DOHH2 (cell line): ENCODE data around the gene ZDHHC1.

ENCODE experiments used
- H3F3A ChIP-seq: fragments of 200-600 bp; sonication (generic), shearing (Covaris generic); 2 replicates; pipeline ENCODE4 v1.6.0; 2016; ENCODE audit warnings: antibody characterized with exemption, mild to moderate bottlenecking; ENCODE audit not compliant: control insufficient read depth, insufficient read depth
- H3K27ac ChIP-seq: fragments of 200-600 bp; sonication (generic); 2 replicates; pipeline ENCODE4 v1.5.1; 2014; ENCODE audit warnings: low read depth, mild to moderate bottlenecking, low read length, moderate library complexity
- H3K27me3 ChIP-seq: fragments of 200-600 bp; sonication (generic); 2 replicates; pipeline ENCODE4 v1.6.1; 2014; ENCODE audit warnings: mild to moderate bottlenecking, low read length, mixed read lengths; ENCODE audit not compliant: control insufficient read depth
- H3K36me3 ChIP-seq: fragments of 200-600 bp; sonication (generic); 2 replicates; pipeline ENCODE4 v1.6.1; 2014; ENCODE audit warnings: mild to moderate bottlenecking, low read length, moderate library complexity, mixed read lengths; ENCODE audit not compliant: control insufficient read depth
- H3K4me1 ChIP-seq: fragments of 200-600 bp; sonication (generic); 2 replicates; pipeline ENCODE4 v1.6.1; 2014; ENCODE audit warnings: mild to moderate bottlenecking, low read length, mixed read lengths; ENCODE audit not compliant: control insufficient read depth
- H3K4me2 ChIP-seq: fragments of 200-600 bp; sonication (generic); 2 replicates; pipeline ENCODE4 v1.6.0; 2014; ENCODE audit warnings: mild to moderate bottlenecking, low read length, moderate library complexity
- H3K4me3 ChIP-seq: fragments of 200-600 bp; sonication (generic); 2 replicates; pipeline ENCODE4 v1.5.1; 2014; ENCODE audit warnings: mild to moderate bottlenecking, low read length, mixed read lengths
- H3K79me2 ChIP-seq: fragments of 200-600 bp; sonication (generic); 2 replicates; pipeline ENCODE4 v1.6.1; 2014; ENCODE audit warnings: mild to moderate bottlenecking, low read length, mixed read lengths; ENCODE audit not compliant: control insufficient read depth
- H3K9me2 ChIP-seq: fragments of 200-600 bp; sonication (generic); replicated peaks from 2 replicates; pipeline ENCODE4 v1.6.1; 2014; ENCODE audit warnings: mild to moderate bottlenecking, low read length, mixed read lengths; ENCODE audit not compliant: control insufficient read depth
- H3K9me3 ChIP-seq: fragments of 200-600 bp; sonication (generic); 2 replicates; pipeline ENCODE4 v1.6.1; 2014; ENCODE audit warnings: antibody characterized with exemption, low read length, mixed read lengths; ENCODE audit not compliant: control insufficient read depth, insufficient read depth
- H4K20me1 ChIP-seq: fragments of 200-600 bp; sonication (generic); 2 replicates; pipeline ENCODE4 v1.6.0; 2014; ENCODE audit warnings: low read depth, mild to moderate bottlenecking, antibody characterized with exemption, low read length, moderate library complexity; ENCODE audit not compliant: control insufficient read depth, insufficient read depth
- EZH2phosphoT487 ChIP-seq: fragments of 200-600 bp; sonication (generic); IDR thresholded peaks from 2 replicates; pipeline ENCODE4 v1.6.1; 2017; ENCODE audit warnings: borderline replicate concordance, mild to moderate bottlenecking, antibody characterized with exemption, low read length, moderate library complexity, mixed read lengths
- TF ChIP-seq, protein P1 (sequence below): fragments of 200-600 bp; sonication (generic); IDR thresholded peaks from one replicate; pipeline ENCODE4 v1.5.1; 2014; ENCODE audit warnings: antibody characterized with exemption, mild to moderate bottlenecking, low read depth, low read length; ENCODE audit not compliant: poor library complexity, severe bottlenecking

Gene ZDHHC1

DNA sequence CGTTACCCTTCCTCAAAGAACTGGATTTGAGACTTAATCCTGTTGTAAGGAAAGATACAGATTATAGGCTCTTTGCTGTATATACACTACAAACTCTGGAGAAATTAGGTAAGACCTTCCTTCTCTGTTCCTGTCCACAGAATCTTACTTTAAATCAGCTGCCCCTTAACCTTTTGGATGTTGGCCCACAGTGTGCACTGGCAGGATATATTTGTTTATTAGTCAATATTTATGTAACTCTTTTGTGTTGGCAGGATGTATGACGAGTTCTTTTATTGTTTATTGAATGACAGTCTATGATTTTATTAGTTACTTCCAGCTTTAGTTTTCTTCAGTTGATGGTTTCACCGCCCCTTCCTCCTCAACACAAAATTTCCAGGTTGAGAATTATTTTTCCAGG is 69.9 kb downstream of the ZDHHC1 start:
- Histone ChIP-seq H3K4me1 (no peaks in the 10 kb centered on the region), H3K4me2 (no peak overlapping the region)
- TF ChIP-seq, protein P1, sequence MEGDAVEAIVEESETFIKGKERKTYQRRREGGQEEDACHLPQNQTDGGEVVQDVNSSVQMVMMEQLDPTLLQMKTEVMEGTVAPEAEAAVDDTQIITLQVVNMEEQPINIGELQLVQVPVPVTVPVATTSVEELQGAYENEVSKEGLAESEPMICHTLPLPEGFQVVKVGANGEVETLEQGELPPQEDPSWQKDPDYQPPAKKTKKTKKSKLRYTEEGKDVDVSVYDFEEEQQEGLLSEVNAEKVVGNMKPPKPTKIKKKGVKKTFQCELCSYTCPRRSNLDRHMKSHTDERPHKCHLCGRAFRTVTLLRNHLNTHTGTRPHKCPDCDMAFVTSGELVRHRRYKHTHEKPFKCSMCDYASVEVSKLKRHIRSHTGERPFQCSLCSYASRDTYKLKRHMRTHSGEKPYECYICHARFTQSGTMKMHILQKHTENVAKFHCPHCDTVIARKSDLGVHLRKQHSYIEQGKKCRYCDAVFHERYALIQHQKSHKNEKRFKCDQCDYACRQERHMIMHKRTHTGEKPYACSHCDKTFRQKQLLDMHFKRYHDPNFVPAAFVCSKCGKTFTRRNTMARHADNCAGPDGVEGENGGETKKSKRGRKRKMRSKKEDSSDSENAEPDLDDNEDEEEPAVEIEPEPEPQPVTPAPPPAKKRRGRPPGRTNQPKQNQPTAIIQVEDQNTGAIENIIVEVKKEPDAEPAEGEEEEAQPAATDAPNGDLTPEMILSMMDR = no peak
- no peak for TF ChIP-seq EZH2phosphoT487

DNA sequence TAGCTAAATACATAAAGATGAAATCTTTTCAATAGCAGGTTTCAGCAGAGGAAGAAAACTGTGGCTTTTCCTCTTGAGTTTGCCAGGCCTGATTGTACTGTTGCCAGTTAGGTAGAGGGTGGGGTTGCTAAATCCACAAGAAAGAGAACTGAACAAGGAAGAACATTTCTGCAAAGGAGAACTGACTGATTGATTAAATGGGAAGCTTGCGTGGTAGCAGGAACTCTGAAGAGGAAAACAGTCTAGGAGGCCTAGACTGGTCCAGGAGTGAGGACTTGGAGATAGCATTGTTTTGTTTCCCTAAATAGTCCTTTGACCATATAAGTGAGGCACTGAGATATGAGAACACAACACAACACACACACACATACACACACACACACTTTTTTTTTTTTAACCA is 70.9 kb downstream of the ZDHHC1 start:
- Histone ChIP-seq H3K36me3 (no peaks in the 10 kb centered on the region), H3F3A (no peaks in the 10 kb centered on the region), H3K79me2 (no peaks in the 10 kb centered on the region), H3K9me3 (no peaks in the 10 kb centered on the region), H3K27me3 (peaks cover 24% of the 10 kb centered on the region), H4K20me1 (no peaks in the 10 kb centered on the region), H3K4me3 (no peak overlapping the region), H3K27ac (no peak overlapping the region), H3K4me2 (no peak overlapping the region), H3K4me1 (no peaks in the 10 kb centered on the region), H3K9me2 (no peaks in the 10 kb centered on the region)
- TF ChIP-seq, protein P1 = no peak
- TF ChIP-seq EZH2phosphoT487 = no peak

More for the DNA sequence above, 69.9 kb downstream of the ZDHHC1 start:
- no peaks in the 10 kb centered on the region for H3K9me3 ChIP-seq
- no peaks in the 10 kb centered on the region for H3F3A ChIP-seq
- H3K9me2 ChIP-seq = no peaks in the 10 kb centered on the region
- no peaks in the 10 kb centered on the region for H4K20me1 ChIP-seq
- no peaks in the 10 kb centered on the region for H3K36me3 ChIP-seq
- no peak overlapping the region for H3K27ac ChIP-seq
- no peak overlapping the region for H3K4me3 ChIP-seq
- peaks cover 24% of the 10 kb centered on the region for H3K27me3 ChIP-seq
- no peaks in the 10 kb centered on the region for H3K79me2 ChIP-seq
